ENCODE measurements around the gene LRCH2.
"Not testable (repeated sequence)": the region's sequence is repeated elsewhere in the genome, so short reads cannot be mapped to it uniquely, and the experiment has no call there.

LRCH2 gene, protein sequence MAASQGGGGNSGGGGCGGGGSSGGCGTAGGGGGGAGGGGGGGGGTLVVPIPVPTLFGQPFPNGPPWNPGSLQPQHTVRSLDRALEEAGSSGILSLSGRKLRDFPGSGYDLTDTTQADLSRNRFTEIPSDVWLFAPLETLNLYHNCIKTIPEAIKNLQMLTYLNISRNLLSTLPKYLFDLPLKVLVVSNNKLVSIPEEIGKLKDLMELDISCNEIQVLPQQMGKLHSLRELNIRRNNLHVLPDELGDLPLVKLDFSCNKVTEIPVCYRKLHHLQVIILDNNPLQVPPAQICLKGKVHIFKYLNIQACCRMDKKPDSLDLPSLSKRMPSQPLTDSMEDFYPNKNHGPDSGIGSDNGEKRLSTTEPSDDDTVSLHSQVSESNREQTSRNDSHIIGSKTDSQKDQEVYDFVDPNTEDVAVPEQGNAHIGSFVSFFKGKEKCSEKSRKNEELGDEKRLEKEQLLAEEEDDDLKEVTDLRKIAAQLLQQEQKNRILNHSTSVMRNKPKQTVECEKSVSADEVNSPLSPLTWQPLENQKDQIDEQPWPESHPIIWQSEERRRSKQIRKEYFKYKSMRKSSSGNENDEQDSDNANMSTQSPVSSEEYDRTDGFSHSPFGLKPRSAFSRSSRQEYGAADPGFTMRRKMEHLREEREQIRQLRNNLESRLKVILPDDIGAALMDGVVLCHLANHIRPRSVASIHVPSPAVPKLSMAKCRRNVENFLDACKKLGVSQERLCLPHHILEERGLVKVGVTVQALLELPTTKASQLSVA

GRCh38 chrX:115233497-115234455, at the start of gene LRCH2:
Gene LRCH2, minus strand, starts transcription at chrX:115234096. Its CDS starts 55 bp downstream, at chrX:115234041.
- no peak for DNase-seq

DNA sequence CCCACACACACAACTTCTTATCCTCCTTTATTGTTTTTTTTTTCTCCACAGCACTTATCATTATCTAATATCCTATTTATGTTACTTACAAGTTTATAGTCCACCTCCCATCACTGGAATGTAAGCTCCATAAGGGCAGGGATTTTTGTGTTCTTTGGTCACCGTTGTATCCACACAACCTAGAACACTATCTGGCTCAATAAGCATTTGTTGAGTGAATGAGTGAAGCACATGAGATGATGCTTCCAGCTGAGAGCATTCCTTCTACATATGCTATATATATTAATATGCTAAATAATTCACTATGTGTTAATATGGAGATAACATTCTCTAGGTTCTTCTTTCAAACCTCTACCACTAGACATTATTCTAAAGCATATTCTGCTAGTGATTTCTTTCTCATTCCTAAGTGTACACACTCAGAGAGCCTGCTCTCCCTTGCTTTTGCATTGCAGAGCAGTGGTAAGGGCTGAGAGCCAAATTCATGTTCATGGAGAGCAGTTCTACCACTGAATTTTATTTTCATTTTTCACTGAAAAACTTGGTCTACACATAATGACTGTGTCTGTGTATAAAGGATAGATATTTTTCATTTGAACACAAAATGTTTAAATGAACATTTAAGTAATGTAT, 35.3 kb upstream of the LRCH2 start:
- DNase-seq = no peak

GRCh38 chrX:115268421-115268820, 34.5 kb upstream of the LRCH2 start:
- DNase-seq = no peak

DNA sequence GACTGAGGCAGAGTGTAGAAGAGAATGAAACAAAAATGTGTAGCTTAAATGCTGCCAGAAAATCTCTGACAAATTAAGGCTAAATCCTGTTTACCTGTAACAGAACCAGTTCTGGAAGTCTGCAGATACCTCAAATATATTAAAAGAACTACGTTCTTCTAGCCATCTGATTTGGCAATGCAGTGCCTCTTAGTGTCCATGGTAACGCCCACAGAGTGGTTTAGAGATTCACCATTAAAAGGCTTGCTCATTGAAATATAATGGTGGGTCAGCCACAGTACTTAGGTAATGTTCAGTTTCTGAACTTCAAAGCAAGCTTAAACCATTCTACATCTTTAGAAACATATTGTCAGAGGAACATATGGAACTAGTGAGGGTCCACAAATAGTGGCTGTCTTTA, 32.4 kb upstream of the LRCH2 start:
- no peak for DNase-seq

DNA sequence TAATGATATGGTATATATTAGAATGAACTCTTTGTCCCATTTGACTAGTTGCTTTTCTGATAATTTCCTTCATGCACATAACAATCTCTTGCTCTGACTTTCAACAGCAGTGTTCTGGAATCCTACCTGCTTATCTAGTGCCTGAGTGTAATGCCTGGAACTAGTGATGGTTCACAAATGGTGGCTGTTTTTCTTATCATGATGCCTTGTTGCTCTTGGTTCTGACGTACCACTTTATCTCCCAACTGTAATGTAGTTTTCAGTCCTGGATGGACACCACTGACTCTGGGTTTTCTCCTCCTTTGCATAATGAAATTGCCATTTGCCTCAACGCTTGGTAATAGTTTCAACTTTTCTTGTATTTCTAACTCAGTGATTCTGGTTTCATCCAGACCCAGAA, 30.1 kb upstream of the LRCH2 start:
- DNase-seq = no peak

DNA sequence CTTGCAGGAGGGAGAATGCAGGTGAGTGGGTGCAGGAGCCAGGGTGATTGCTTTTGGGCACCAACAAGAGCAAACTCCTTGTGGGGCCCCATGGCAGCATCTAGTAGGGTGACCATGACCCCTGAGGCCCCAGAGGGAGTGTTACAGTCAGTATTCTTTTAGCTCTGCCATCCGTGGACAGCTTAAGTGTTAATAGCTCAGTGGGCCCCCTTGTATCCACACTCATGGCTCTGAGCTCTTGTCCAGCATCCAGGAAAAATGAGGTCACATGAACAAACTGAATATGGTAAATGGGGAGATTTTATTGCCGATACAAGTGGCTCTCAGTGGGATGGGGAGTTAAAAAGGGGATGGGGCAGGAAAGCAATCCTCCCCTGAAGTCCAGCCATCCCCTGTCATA, 27.3 kb upstream of the LRCH2 start:
- DNase-seq = no peak

DNA sequence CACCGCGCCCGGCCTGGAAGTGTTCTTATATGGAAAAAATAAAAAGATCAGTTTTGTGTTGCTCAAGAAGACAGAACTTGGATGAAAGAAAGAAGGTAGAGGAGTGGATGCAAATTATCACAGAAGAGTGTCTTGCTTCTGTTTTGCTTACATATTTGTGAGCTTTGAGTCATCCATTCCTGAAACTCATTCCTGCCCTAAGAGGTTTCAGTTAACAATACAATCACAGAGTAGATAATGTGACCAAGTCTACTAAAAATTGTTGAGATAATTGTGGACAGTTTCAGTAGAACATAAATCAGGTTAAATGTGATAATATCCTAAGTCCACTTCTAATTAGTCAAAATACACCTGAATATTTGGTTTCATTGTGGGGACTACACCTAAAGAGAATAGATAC, 26.4 kb upstream of the LRCH2 start:
- no peak for DNase-seq

DNA sequence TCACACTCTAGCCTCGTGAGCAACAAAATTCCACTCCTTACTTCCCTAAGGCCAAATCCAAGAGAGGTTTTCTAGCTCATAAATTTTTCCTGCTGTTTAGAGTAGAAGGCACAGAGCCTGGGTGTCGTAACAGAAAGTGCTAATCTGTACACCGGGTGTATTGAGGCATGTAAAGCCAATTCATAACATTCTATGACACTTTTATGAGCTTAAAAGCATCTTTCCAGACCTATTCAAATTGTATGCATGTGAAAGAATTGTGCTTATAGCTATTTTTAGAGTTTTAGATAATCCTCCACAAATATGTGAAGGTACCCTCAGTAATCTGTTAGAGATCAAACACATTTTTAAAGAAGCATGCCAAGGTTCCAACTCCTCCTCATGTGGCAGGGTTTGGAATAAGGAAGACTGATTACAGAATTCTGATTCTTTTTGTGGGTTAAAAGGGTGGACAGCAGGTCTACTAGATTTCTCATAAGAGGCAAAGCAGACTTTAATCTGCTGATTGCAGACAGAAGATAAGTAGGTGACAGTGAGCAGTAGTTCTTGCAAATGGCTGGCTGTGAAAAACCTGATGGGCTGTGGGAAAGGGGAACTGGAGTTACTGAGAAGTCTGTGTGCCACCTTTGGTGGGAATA, 25.5 kb upstream of the LRCH2 start:
- no peak for DNase-seq

DNA sequence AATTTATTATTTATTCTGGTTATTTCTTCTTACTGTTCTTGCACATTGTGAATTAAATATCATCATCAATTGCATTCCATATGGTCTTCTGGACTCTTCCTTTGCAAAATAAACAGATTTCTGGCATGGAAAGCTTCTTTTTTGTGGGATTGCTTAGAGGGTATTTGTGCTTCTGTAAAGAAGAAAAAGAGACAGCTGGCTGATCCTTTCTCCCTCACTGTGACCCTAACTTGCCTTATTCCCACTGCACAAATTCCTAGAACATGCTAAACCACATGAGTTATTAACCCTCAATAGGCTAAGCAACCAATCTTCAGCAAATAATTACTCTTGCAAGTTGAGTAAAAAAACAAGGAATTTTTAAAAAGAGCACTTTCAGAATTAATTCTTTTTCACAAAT, 23.8 kb upstream of the LRCH2 start:
- no peak for DNase-seq

DNA sequence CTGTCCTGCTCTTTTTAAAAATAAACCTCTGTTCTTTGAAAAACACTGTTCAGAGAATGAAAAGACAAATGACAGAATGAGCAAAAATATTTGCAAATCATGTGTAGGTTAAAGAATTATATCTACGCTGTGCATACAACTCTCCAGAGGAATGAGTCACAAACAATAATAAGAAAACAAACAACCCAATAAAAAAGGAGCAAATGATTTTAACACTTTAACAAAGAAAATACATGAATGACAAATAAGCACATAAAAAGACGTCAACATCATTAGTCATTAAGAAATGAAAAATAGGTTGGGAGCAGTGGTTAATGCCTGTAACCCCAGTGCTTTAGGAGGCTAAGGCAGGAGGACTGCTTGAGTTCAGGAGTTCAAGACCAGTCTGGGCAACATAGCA, 21.1 kb upstream of the LRCH2 start:
- no peak for DNase-seq

DNA sequence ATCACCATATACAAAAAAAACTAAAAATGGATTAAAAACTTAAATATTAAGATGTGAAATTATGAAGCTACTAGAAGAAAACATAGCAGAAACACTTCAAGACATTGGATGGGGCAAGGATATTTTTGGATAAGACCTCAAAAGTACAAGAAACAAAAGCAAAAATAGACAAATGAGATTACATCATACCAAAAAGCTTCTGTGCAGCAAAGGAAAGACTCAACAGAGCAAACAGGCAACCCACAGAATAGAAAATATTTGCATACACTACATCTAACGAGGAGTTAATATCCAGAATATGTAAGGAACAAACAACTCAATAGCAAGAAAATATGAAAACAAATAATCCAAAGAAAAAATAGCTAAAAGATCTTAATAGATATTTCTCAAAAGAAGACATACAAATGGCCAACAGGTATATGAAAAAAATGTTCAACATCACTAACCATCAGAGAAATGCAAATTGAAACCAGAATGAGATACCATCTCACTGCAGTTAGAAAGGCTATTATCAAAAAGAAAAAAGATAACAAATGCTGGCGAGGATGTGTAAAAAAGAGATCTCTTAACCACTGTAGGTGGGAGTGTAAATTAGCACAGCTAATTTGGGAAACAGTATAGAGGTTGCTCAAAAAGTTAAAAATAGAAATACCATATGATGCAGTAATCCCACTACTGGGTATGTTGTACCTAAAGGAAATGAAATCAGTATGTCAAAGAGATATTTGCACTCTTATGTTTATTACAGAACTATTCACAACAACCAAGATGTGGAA, 17.8 kb upstream of the LRCH2 start:
- DNase-seq = no peak

DNA sequence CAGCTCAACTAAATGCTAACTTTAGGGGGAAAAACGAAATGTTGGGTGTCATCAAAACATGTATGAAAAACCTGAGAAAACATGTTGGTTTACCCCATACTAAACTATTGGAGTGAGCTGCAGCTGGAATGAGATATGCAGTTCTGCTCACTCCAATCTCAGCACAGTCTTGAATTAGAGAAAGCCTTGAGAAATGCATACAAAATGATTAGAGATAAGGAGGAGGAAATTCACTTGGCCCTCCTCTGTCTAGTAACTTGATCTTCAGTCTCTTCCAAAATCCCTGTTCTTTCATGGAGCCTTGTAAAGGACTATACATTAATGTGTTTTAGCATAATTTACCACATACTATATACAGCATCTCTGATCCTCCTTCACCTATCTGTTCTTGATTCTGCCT, 3.2 kb upstream of the LRCH2 start:
- no peak for DNase-seq

DNA sequence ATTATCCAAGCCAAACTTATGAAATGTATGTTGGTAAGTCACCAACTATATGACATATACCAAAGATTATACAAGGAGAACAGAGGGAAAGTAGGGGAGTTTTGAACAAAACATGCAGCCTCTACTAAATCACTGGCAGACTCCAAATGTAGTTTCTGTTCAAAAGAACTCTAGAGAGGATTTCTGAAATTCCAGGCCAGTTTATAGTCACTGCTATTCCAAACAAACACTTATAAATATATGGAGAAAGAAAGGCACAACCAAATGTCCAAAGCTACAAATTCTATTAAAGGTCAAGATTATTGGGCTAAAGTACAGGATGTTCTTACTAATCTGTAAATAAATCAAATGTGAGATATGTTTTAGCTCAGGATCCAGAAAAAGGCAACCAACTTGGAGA, 2.7 kb upstream of the LRCH2 start:
- DNase-seq = no peak

DNA sequence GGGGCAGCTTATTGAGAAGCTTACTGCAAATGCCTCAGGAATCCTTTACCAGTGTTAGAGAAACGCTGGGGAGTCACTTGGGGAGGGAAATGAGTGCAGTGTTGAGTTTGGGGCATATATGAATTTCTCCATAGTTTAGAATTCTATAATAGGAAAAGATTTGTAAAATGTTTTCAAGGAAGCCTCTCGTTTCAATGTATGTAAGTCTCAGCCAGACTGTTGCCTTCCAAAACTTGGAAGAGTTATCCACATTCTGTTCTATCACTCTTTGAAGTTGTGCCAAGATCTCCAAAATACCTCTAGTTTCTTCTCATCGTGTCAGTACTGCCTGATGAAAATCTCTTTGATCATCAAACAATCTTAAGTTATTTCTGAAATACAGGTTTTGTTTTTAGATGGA, 565 bp upstream of the LRCH2 start:
- DNase-seq = no peak

- no peak for DNase-seq
Measured at GRCh38 chrX:115232933-115233496, 881 bp downstream of the LRCH2 start.

- DNase-seq = no peak
Measured at GRCh38 chrX:115229337-115230003, 4.4 kb downstream of the LRCH2 start.

GRCh38 chrX:115226929-115227328, 7.0 kb downstream of the LRCH2 start:
- DNase-seq = no peak

DNA sequence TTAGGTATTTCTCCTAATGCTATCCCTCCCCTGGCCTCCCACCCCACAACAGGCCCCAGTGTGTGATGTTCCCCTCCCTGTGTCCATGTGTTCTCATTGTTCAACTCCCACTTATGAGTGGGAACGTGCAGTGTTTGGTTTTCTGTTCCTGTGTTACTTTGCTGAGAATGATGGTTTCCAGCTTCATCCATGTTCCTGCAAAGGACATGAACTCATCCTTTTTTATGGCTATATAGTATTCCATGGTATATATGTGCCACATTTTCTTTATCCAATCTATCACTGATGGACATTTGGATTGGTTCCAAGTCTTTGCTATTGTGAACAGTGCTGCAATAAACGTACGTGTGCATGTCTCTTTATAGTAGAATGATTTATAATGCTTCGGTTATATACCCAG, 16.6 kb downstream of the LRCH2 start:
- DNase-seq = not testable (repeated sequence)

DNA sequence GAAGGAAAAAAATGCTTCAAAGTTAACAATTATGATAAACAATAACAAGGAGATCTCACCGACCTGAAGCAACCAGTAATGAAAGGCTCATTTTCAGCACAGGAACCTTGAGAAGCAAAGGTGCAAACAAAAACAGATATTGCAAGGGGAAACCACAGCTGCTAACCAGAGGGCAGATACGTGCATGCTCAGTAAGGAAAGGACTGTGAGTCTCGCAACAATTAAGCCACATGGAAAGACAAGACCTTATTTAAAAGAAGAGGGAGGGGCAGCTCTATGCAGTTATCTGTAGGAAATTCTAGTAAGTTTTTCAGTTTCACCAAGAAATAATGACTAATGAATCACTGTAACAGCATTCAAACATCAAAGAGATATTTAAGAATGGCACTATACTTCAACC, 19.3 kb downstream of the LRCH2 start:
- no peak for DNase-seq

GRCh38 chrX:115214151-115214550, 19.7 kb downstream of the LRCH2 start:
- no peak for DNase-seq

All from CD4-positive, alpha-beta T cell treated with Interleukin-4 for 1 hour (primary cell).